Cardiac muscle cell (in vitro differentiated cells and primary cell): ENCODE data around the gene SLX4IP. TPM values are rescaled to one million over a fixed set of nuclear protein-coding genes. Genes with fewer than 3 reads are reported as not detected.

Experiments used
- DNase-seq, 2 donors: peaks; one replicate each; pipeline versions ENCODE4 v3.0.0 to v3.0.0-alpha.2; 2010 to 2017; ENCODE audit warnings: low read depth in 1 of 2, low spot score in 1 of 2
- H3K27ac ChIP-seq: fragments of 200-600 bp; sonication (generic); 2 replicates; pipeline ENCODE4 v1.5.1; 2016
- H3K27me3 ChIP-seq: fragments of 200-600 bp; sonication (generic); 2 replicates; pipeline ENCODE4 v1.6.0; 2016; ENCODE audit warnings: control low read depth
- H3K36me3 ChIP-seq: fragments of 200-600 bp; sonication (generic); 2 replicates; pipeline ENCODE4 v1.5.1; 2016; ENCODE audit warnings: control low read depth
- H3K4me1 ChIP-seq: fragments of 200-600 bp; sonication (generic); 2 replicates; pipeline ENCODE4 v1.8.1; 2017; ENCODE audit warnings: low read depth, mild to moderate bottlenecking, mixed run types
- H3K4me3 ChIP-seq: fragments of 200-600 bp; sonication (generic); 2 replicates; pipeline ENCODE4 v1.5.1; 2016; ENCODE audit warnings: mild to moderate bottlenecking
- H3K9me3 ChIP-seq: fragments of 200-600 bp; sonication (generic); 2 replicates; pipeline ENCODE4 v1.5.1; 2017; ENCODE audit warnings: low read depth, mild to moderate bottlenecking, control low read depth
- CTCF ChIP-seq: IDR thresholded peaks from 2 replicates; pipeline ENCODE4 v1.5.1; 2012; ENCODE audit warnings: low read depth, mild to moderate bottlenecking, low read length
- polyA plus RNA-seq: library from polyadenylated mRNA; unstranded; fragments of >200 nt; fragmentation: Nextera tagmentation; extraction: Ambion mirVana; gene quantifications from 2 replicates; pipeline ENCODE4 v1.2.1, GENCODE V29; 2016
- total RNA-seq: library from RNA; depleted of rRNA; stranded (reverse); fragments of >200 nt; gene quantifications from 2 replicates; pipeline ENCODE4 v1.2.3, GENCODE V29; 2016

SLX4IP gene
- total and polyA plus RNA-seq, 2 experiments from 2014 or later: 2.5 to 4.1 TPM

GRCh38 chr20:10577648-10578047 lies 142.5 kb downstream of the SLX4IP start:
- Histone ChIP-seq H3K27ac (no peak overlapping the region), H3K9me3 (no peaks in the 10 kb centered on the region), H3K27me3 (no peaks in the 10 kb centered on the region), H3K4me1 (peaks cover 10% of the 10 kb centered on the region), H3K36me3 (no peaks in the 10 kb centered on the region), H3K4me3 (no peak overlapping the region)
- TF ChIP-seq CTCF: no peak
- no peak for DNase-seq

- Histone ChIP-seq H3K36me3 (no peaks in the 10 kb centered on the region), H3K4me1 (peaks cover 10% of the 10 kb centered on the region), H3K27me3 (no peaks in the 10 kb centered on the region), H3K27ac (no peak overlapping the region), H3K4me3 (no peak overlapping the region), H3K9me3 (no peaks in the 10 kb centered on the region)
- no peak for TF ChIP-seq CTCF
- DNase-seq: peak in 1 of 2 donors; percentile 58
Measured at GRCh38 chr20:10578607-10579006, 143.5 kb downstream of the SLX4IP start.

GRCh38 chr20:10579942-10580341 lies 144.8 kb downstream of the SLX4IP start:
- Histone ChIP-seq H3K9me3 (no peaks in the 10 kb centered on the region), H3K27me3 (no peaks in the 10 kb centered on the region), H3K36me3 (no peaks in the 10 kb centered on the region), H3K4me1 (peaks cover 10% of the 10 kb centered on the region), H3K27ac (no peak overlapping the region), H3K4me3 (no peak overlapping the region)
- no peak for DNase-seq
- TF ChIP-seq CTCF: no peak

GRCh38 chr20:10580700-10581099 lies 145.6 kb downstream of the SLX4IP start:
- no peaks in the 10 kb centered on the region for H3K9me3 ChIP-seq
- no peak overlapping the region for H3K27ac ChIP-seq
- no peaks in the 10 kb centered on the region for H3K36me3 ChIP-seq
- peaks cover 3% of the 10 kb centered on the region for H3K4me1 ChIP-seq
- H3K4me3 ChIP-seq: no peak overlapping the region
- H3K27me3 ChIP-seq: no peaks in the 10 kb centered on the region
- no peak for DNase-seq
- TF ChIP-seq CTCF: no peak

GRCh38 chr20:10581823-10582222 lies 146.7 kb downstream of the SLX4IP start:
- Histone ChIP-seq H3K4me1 (no peaks in the 10 kb centered on the region), H3K9me3 (no peaks in the 10 kb centered on the region), H3K27me3 (no peaks in the 10 kb centered on the region), H3K4me3 (no peak overlapping the region), H3K36me3 (no peaks in the 10 kb centered on the region), H3K27ac (no peak overlapping the region)
- no peak for TF ChIP-seq CTCF
- DNase-seq: no peak

GRCh38 chr20:10584371-10584770 lies 149.3 kb downstream of the SLX4IP start:
- Histone ChIP-seq H3K27ac (no peak overlapping the region), H3K36me3 (no peaks in the 10 kb centered on the region), H3K4me1 (no peaks in the 10 kb centered on the region), H3K9me3 (no peaks in the 10 kb centered on the region), H3K27me3 (no peaks in the 10 kb centered on the region), H3K4me3 (no peak overlapping the region)
- TF ChIP-seq CTCF: no peak
- no peak for DNase-seq
